ENCODE data around the gene ANKRD18B.
"Not testable (repeated sequence)": the region's sequence is repeated elsewhere in the genome, so short reads cannot be mapped to it uniquely, and the experiment has no call there.

ANKRD18B gene

GRCh38 chr9:33535541-33535940 is 11.5 kb downstream of the ANKRD18B start:
- DNase-seq (ENCODE audit: low read depth) = no peak

- DNase-seq (ENCODE audit: low read depth) = not testable (repeated sequence)
Observed at GRCh38 chr9:33543463-33543862, 19.4 kb downstream of the ANKRD18B start.

GRCh38 chr9:33545715-33546114 is 21.7 kb downstream of the ANKRD18B start:
- DNase-seq (ENCODE audit: low read depth) = not testable (repeated sequence)

GRCh38 chr9:33548816-33549215 is 24.8 kb downstream of the ANKRD18B start:
- DNase-seq (ENCODE audit: low read depth) = not testable (repeated sequence)

GRCh38 chr9:33549418-33549817 is 25.4 kb downstream of the ANKRD18B start:
- not testable (repeated sequence) for DNase-seq (ENCODE audit: low read depth)

GRCh38 chr9:33551183-33551582 is 27.1 kb downstream of the ANKRD18B start:
- not testable (repeated sequence) for DNase-seq (ENCODE audit: low read depth)

GRCh38 chr9:33552315-33552725 is 28.3 kb downstream of the ANKRD18B start:
- DNase-seq (ENCODE audit: low read depth) = not testable (repeated sequence)

GRCh38 chr9:33560217-33560616 is 36.2 kb downstream of the ANKRD18B start:
- DNase-seq (ENCODE audit: low read depth) = not testable (repeated sequence)

GRCh38 chr9:33562196-33562595 is 38.1 kb downstream of the ANKRD18B start:
- DNase-seq (ENCODE audit: low read depth) = not testable (repeated sequence)

- not testable (repeated sequence) for DNase-seq (ENCODE audit: low read depth)
Observed at GRCh38 chr9:33567776-33568175, 43.7 kb downstream of the ANKRD18B start.

GRCh38 chr9:33577786-33578185 is 53.7 kb downstream of the ANKRD18B start:
- DNase-seq (ENCODE audit: low read depth) = not testable (repeated sequence)

- not testable (repeated sequence) for DNase-seq (ENCODE audit: low read depth)
Observed at GRCh38 chr9:33579996-33580395, 55.9 kb downstream of the ANKRD18B start.

GRCh38 chr9:33582686-33583085 is 58.6 kb downstream of the ANKRD18B start:
- not testable (repeated sequence) for DNase-seq (ENCODE audit: low read depth)

GRCh38 chr9:33586128-33586527 is 62.1 kb downstream of the ANKRD18B start:
- DNase-seq (ENCODE audit: low read depth) = not testable (repeated sequence)

- DNase-seq (ENCODE audit: low read depth) = not testable (repeated sequence)
Observed at GRCh38 chr9:33587799-33588198, 63.7 kb downstream of the ANKRD18B start.

GRCh38 chr9:33588876-33589275 is 64.8 kb downstream of the ANKRD18B start:
- not testable (repeated sequence) for DNase-seq (ENCODE audit: low read depth)

- not testable (repeated sequence) for DNase-seq (ENCODE audit: low read depth)
Observed at GRCh38 chr9:33590857-33591256, 66.8 kb downstream of the ANKRD18B start.

- DNase-seq (ENCODE audit: low read depth) = not testable (repeated sequence)
Observed at GRCh38 chr9:33596974-33597373, 72.9 kb downstream of the ANKRD18B start.

- not testable (repeated sequence) for DNase-seq (ENCODE audit: low read depth)
Observed at GRCh38 chr9:33597386-33597785, 73.3 kb downstream of the ANKRD18B start.

GRCh38 chr9:33598796-33599379 is 74.8 kb downstream of the ANKRD18B start:
- DNase-seq (ENCODE audit: low read depth) = not testable (repeated sequence)

- not testable (repeated sequence) for DNase-seq (ENCODE audit: low read depth)
Observed at GRCh38 chr9:33600911-33601310, 76.9 kb downstream of the ANKRD18B start.

- DNase-seq (ENCODE audit: low read depth) = not testable (repeated sequence)
Observed at GRCh38 chr9:33604249-33604648, 80.2 kb downstream of the ANKRD18B start.

GRCh38 chr9:33604936-33605335 is 80.9 kb downstream of the ANKRD18B start:
- not testable (repeated sequence) for DNase-seq (ENCODE audit: low read depth)

GRCh38 chr9:33611358-33611757 is 87.3 kb downstream of the ANKRD18B start:
- DNase-seq (ENCODE audit: low read depth) = no peak
